OCI-LY1 (cell line): ENCODE data around the gene ANTXR1.

Experiments used
- H2AFZ ChIP-seq: fragments of 200-600 bp; sonication (generic), shearing (Covaris generic); 2 replicates; pipeline ENCODE4 v1.6.0; 2014; ENCODE audit warnings: antibody characterized with exemption, mild to moderate bottlenecking, low read length
- H3F3A ChIP-seq: fragments of 200-600 bp; sonication (generic), shearing (Covaris generic); 2 replicates; pipeline ENCODE4 v1.6.0; 2014; ENCODE audit warnings: mild to moderate bottlenecking, antibody characterized with exemption, low read length, moderate library complexity; ENCODE audit not compliant: insufficient read depth
- H3K27ac ChIP-seq: fragments of 200-600 bp; sonication (generic); 2 replicates; pipeline ENCODE4 v1.5.1; 2014; ENCODE audit warnings: low read length, mixed run types, mild to moderate bottlenecking, low read depth; ENCODE audit not compliant: poor library complexity, severe bottlenecking
- H3K27me3 ChIP-seq: fragments of 200-600 bp; sonication (generic); 2 replicates; pipeline ENCODE4 v1.6.0; 2014; ENCODE audit warnings: antibody characterized with exemption, mild to moderate bottlenecking, low read length, moderate library complexity; ENCODE audit not compliant: insufficient read depth
- H3K36me3 ChIP-seq: fragments of 200-600 bp; sonication (generic); 2 replicates; pipeline ENCODE4 v1.6.1; 2014; ENCODE audit warnings: mild to moderate bottlenecking, antibody characterized with exemption, low read length, moderate library complexity, mixed read lengths; ENCODE audit not compliant: insufficient read depth
- H3K4me1 ChIP-seq: fragments of 200-600 bp; sonication (generic); 2 replicates; pipeline ENCODE4 v1.5.1; 2014; ENCODE audit warnings: mild to moderate bottlenecking, low read length, moderate library complexity; ENCODE audit not compliant: insufficient read depth, severe bottlenecking
- H3K4me2 ChIP-seq: fragments of 200-600 bp; sonication (generic), shearing (Covaris generic); 2 replicates; pipeline ENCODE4 v1.6.1; 2014; ENCODE audit warnings: low read length
- H3K4me3 ChIP-seq: fragments of 200-600 bp; sonication (generic); 2 replicates; pipeline ENCODE4 v1.5.1; 2014; ENCODE audit warnings: low read length, low read depth, mild to moderate bottlenecking, mixed read lengths; ENCODE audit not compliant: poor library complexity, severe bottlenecking
- H3K79me2 ChIP-seq: fragments of 200-600 bp; shearing (Covaris generic); 2 replicates; pipeline ENCODE4 v1.6.1; 2016; ENCODE audit warnings: mixed run types, low read length, mixed read lengths; ENCODE audit not compliant: insufficient read depth
- H3K9ac ChIP-seq: fragments of 200-600 bp; sonication (generic), shearing (Covaris generic); 2 replicates; pipeline ENCODE4 v1.6.1; 2014; ENCODE audit warnings: mild to moderate bottlenecking, low read length, mixed read lengths
- H3K9me2 ChIP-seq: fragments of 200-600 bp; sonication (generic), shearing (Covaris generic); 2 replicates; pipeline ENCODE4 v1.6.1; 2014; ENCODE audit warnings: low read depth, mild to moderate bottlenecking, low read length, mixed read lengths
- H3K9me3 ChIP-seq: fragments of 200-600 bp; shearing (Covaris generic); 2 replicates; pipeline ENCODE4 v1.6.1; 2014; ENCODE audit warnings: low read length, mixed read lengths
- H4K20me1 ChIP-seq: fragments of 200-600 bp; sonication (generic), shearing (Covaris generic); 2 replicates; pipeline ENCODE4 v1.6.0; 2016; ENCODE audit warnings: mild to moderate bottlenecking, low read length; ENCODE audit not compliant: insufficient read depth
- CTCF ChIP-seq: fragments of 200-600 bp; sonication (generic), shearing (Covaris generic); IDR thresholded peaks from 2 replicates; pipeline ENCODE4 v1.5.1; 2017; ENCODE audit warnings: mild to moderate bottlenecking, antibody characterized with exemption, low read length, moderate library complexity, mixed read lengths
- EZH2 ChIP-seq: fragments of 200-600 bp; sonication (generic), shearing (Covaris generic); IDR thresholded peaks from 2 replicates; pipeline ENCODE4 v1.8.0; 2017; ENCODE audit warnings: borderline replicate concordance, mixed run types, mild to moderate bottlenecking, antibody characterized with exemption, low read length, moderate library complexity, mixed read lengths

Gene ANTXR1

GRCh38 chr2:69043736-69044400 lies 30.9 kb downstream of the ANTXR1 start:
- Histone ChIP-seq H3K9me3 (no peaks in the 10 kb centered on the region), H3K9me2 (no peaks in the 10 kb centered on the region), H4K20me1 (no peaks in the 10 kb centered on the region), H3K36me3 (no peaks in the 10 kb centered on the region), H3K4me1 (no peaks in the 10 kb centered on the region), H3K27me3 (no peaks in the 10 kb centered on the region), H3K4me2 (no peak overlapping the region), H2AFZ (no peak overlapping the region), H3K79me2 (no peaks in the 10 kb centered on the region), H3K27ac (no peak overlapping the region), H3F3A (no peaks in the 10 kb centered on the region), H3K4me3 (no peak overlapping the region), H3K9ac (no peak overlapping the region)
- TF ChIP-seq CTCF (no peak), EZH2 (no peak)

GRCh38 chr2:69046221-69046662 lies 33.3 kb downstream of the ANTXR1 start:
- Histone ChIP-seq H3K36me3 (no peaks in the 10 kb centered on the region), H3K4me3 (no peak overlapping the region), H3K9me3 (no peaks in the 10 kb centered on the region), H2AFZ (no peak overlapping the region), H3F3A (no peaks in the 10 kb centered on the region), H3K9ac (no peak overlapping the region), H3K4me2 (no peak overlapping the region), H3K27ac (no peak overlapping the region), H4K20me1 (no peaks in the 10 kb centered on the region), H3K27me3 (no peaks in the 10 kb centered on the region), H3K9me2 (no peaks in the 10 kb centered on the region), H3K79me2 (no peaks in the 10 kb centered on the region), H3K4me1 (no peaks in the 10 kb centered on the region)
- TF ChIP-seq CTCF (no peak), EZH2 (no peak)

- no peak overlapping the region for H3K9ac ChIP-seq
- no peak overlapping the region for H3K4me2 ChIP-seq
- H3K4me1 ChIP-seq = no peaks in the 10 kb centered on the region
- TF ChIP-seq CTCF (no peak), EZH2 (no peak)
- no peak overlapping the region for H2AFZ ChIP-seq
- H3K36me3 ChIP-seq = no peaks in the 10 kb centered on the region
- H3K27me3 ChIP-seq = no peaks in the 10 kb centered on the region
- H3K9me3 ChIP-seq = no peaks in the 10 kb centered on the region
- no peaks in the 10 kb centered on the region for H3K9me2 ChIP-seq
- no peaks in the 10 kb centered on the region for H3F3A ChIP-seq
- H3K27ac ChIP-seq = no peak overlapping the region
- H3K4me3 ChIP-seq = no peak overlapping the region
- no peaks in the 10 kb centered on the region for H3K79me2 ChIP-seq
- H4K20me1 ChIP-seq = no peaks in the 10 kb centered on the region
These were observed 34.7 kb downstream of the ANTXR1 start for GRCh38 chr2:69047625-69048145.
